HG02840 (cell line): ENCODE results near the gene ZNRF1.

Experiments
- ATAC-seq: cut with Tn5 transposase; IDR thresholded peaks from one replicate; pipeline ENCODE4 v1.9.1; 2021; ENCODE audit warnings: mild to moderate bottlenecking, moderate library complexity, moderate number of reproducible peaks; ENCODE audit not compliant: unreplicated experiment, low FRiP score

Gene ZNRF1

GRCh38 chr16:75053791-75054555 is 55.1 kb downstream of the ZNRF1 start:
- ATAC-seq, result no peak

- ATAC-seq, result no peak
These were observed 55.7 kb downstream of the ZNRF1 start for GRCh38 chr16:75054556-75054947.

GRCh38 chr16:75058806-75059205 is 60.0 kb downstream of the ZNRF1 start:
- ATAC-seq, result no peak

GRCh38 chr16:75059411-75059810 is 60.6 kb downstream of the ZNRF1 start:
- ATAC-seq, result no peak

GRCh38 chr16:75060723-75061122 is 61.9 kb downstream of the ZNRF1 start:
- ATAC-seq, result no peak

- ATAC-seq, result no peak
These were observed 62.8 kb downstream of the ZNRF1 start for GRCh38 chr16:75061669-75062068.

- ATAC-seq, result no peak
These were observed 63.5 kb downstream of the ZNRF1 start for GRCh38 chr16:75062135-75062975.

- no peak for ATAC-seq
These were observed 64.1 kb downstream of the ZNRF1 start for GRCh38 chr16:75062976-75063346.

GRCh38 chr16:75063549-75064088 is 64.8 kb downstream of the ZNRF1 start:
- no peak for ATAC-seq

GRCh38 chr16:75064403-75065148 is 65.8 kb downstream of the ZNRF1 start:
- ATAC-seq, result no peak

- no peak for ATAC-seq
These were observed 66.3 kb downstream of the ZNRF1 start for GRCh38 chr16:75065149-75065505.

GRCh38 chr16:75065521-75066149 is 66.8 kb downstream of the ZNRF1 start:
- no peak for ATAC-seq

- no peak for ATAC-seq
These were observed 68.1 kb downstream of the ZNRF1 start for GRCh38 chr16:75066861-75067447.

- no peak for ATAC-seq
These were observed 69.5 kb downstream of the ZNRF1 start for GRCh38 chr16:75068085-75069031.

- no peak for ATAC-seq
These were observed 71.4 kb downstream of the ZNRF1 start for GRCh38 chr16:75070012-75070841.

GRCh38 chr16:75071621-75072020 is 72.8 kb downstream of the ZNRF1 start:
- ATAC-seq, result no peak

- no peak for ATAC-seq
These were observed 73.6 kb downstream of the ZNRF1 start for GRCh38 chr16:75072239-75072947.
